Measurements from ENCODE around the gene FSTL4. TPM values are rescaled to one million over a fixed set of nuclear protein-coding genes. Genes with fewer than 3 reads are reported as not detected.

The FSTL4 gene
- polyA plus RNA-seq, 3 donors: 0.11 to 0.72 TPM; not detected in 1

DNA sequence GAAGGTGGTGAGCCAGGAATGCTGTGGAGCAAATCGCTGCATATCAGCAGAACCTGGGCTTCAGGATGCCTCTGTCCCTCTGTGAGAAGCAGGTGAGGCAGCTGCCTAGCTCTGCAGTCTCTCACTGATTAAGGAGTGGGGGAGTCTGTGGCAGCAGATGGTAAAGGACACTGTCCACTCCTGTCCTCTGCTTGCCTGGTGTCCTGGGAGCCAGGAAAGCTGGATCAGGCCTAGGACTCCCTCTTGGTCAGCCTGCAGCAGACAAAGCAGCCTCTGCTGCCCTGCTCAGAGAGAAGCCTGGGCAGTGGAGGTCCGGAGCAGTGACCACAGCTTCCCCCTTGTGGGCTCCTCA, 345.8 kb downstream of the FSTL4 start:
- no peak overlapping the region for H3K27ac ChIP-seq (ENCODE audit: low read depth, low read length)
- 72 to 86% (median 77%) methylated on average over 2 of the region's 2 CpGs for WGBS, 3 donors

DNA sequence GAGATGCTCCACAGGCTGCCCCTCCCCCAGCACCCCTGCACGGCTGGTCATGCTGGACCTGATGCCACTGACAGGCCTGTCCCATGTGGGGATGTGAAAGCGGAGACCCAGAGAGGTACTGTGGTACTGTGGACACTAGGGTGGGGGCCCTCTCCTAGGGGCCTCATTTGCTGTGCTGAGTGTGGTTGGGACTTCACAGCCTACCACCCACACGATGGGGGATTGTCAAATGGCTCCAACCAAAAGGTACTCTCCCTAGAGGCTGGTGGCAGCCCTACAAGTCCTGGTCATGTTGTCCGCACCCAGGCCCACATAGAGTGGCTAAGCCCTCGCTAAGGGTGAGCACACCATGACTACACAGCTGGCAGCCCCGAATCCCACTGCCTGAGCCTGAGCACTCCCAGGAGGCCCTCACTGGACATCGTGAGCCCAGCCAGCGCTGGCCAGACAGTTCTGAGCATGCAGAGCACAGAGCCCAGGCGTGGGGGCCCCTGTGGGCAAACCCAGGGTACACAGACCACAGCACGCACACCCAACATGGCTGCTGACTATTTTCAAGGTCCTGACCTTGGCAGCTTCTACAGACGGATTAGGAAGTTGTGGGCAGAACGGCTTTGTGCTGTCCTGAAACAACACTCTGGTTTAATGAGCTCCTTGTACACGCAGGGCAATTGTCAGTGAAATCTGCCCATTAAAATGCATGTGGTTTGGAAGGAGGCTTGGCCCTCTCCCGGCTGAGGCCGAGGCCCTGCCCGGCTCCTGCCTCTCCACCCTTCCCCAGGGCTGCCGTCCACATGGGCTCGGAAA, 346.4 kb downstream of the FSTL4 start:
- 66 to 76% (median 70%) methylated on average over 18 of the region's 18 CpGs for WGBS, 3 donors
- H3K27ac ChIP-seq (ENCODE audit: low read depth, low read length): no peak overlapping the region

DNA sequence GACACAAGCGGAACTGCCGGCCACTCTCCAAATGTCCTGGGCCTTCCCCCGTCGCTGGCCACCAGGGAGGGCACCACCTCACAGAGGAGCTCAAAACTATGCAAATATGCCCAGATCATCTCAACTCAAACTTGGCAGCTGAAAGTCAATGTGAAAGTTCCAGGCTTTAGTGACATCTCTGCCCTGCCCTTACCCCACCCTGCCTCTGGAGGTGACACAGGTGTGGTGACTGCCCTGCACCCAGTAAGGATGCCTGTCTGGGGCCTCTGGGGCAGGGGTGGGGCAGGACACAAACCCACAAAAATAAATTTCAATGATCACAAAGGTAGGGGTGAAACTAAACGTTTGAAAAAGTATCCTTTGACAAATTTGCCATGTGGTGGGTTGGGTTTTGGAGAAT, 347.1 kb downstream of the FSTL4 start:
- WGBS, 3 donors: 85 to 88% (median 86%) methylated on average over 5 of the region's 5 CpGs
- H3K27ac ChIP-seq (ENCODE audit: low read depth, low read length): no peak overlapping the region

DNA sequence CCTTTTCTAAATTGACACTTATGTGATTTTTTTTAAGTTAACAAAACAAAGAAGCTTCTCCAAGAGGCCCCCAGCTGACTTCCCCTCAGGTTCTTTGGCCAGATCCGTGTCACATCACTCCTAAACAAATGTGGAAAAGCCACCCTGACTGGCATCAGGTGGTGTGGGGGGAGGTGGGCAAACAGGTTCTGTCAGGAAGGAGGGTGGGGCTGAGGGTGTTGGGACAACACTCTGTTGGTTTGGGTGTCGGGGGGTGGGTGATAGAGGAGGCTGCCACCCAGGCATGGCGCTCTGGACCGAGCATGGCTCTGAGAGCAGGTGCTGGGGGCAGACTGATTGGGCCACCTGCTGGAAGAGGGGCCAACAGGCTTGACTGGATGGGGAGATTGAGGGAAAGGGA, 349.7 kb downstream of the FSTL4 start:
- H3K27ac ChIP-seq (ENCODE audit: low read depth, low read length): no peak overlapping the region
- WGBS, 3 donors: 77 to 85% (median 82%) methylated on average over 4 of the region's 4 CpGs

DNA sequence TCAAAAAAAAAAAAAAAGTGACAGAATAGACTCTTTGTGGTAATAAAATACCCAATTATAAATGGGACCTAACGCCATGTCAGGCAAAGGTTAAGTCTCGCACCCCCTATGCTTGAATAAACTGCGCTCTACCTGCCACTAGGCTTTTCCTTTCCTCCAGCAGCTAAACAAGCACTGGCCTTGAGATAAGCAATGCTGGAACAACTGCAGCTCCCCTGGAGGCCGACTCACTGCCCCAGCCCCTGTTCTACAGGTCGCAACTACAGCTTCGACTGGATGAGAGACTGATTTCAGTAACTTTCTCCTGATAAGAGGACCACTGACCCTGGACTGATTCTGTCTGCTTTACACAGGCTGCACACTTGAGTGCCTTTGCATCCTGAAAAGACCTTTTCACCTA, 350.3 kb downstream of the FSTL4 start:
- H3K27ac ChIP-seq (ENCODE audit: low read depth, low read length): no peak overlapping the region
- WGBS, 3 donors: 39 to 86% (median 83%) methylated on average over 6 of the region's 6 CpGs

DNA sequence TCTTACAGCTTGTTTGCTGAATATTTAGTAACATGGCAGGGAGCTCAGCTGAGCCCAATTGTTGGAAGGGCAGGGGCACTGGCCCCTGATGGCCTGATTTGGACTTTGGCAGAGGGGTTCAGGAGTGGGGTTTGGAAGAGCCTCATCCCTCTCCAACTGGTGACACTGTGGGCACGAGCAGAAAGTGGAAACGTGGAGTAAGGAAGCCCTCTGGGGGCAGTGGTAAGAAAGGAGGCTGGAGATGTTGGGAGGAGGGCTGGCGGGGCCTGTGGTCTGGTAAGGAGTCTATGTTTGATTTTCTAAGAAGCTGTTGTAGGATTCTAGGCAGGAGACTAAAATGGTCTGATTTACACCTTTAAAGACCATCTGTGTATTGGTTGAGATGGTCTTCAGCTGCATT, 351.6 kb downstream of the FSTL4 start:
- H3K27ac ChIP-seq (ENCODE audit: low read depth, low read length): no peak overlapping the region
- 58 to 81% (median 64%) methylated on average over 3 of the region's 3 CpGs for WGBS, 3 donors

DNA sequence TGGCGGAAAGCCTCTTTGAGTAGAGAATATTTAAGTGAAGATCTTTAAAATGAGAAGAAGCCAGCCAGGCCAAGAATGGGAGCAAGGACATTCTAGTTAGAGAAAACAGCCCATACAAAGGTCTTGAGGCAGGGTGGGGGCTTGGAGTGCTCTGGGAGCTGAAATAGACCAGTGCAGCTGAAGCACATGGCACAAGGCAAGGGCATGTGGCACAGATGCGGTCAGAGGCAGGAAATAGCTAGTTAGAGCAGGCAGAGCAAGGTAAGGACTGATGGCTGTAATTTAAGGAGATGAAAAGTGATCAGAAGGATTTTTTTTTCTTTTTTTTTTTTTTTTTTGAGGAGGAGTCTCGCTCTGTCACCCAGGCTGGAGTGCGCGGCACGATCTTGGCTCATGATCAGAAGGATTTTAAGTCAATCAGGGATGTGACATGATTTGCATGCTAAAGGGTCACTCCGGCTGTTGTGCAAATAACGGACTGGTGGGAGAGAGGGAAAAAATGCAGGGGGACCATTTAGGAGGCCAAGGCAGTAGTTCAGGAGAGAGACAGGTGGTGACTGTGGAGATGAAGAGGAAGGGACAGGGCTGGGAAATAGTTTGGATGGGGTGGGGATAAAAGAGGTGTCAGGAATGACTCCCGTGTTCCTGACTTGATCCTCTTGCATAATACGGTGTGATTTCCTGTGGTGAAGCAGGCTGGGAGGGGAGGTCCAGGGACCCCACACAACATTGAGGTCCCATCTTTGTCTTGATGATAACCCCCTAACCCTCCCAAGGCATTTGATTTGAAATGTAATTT, 352.9 kb downstream of the FSTL4 start:
- WGBS, 3 donors: 57 to 81% (median 77%) methylated on average over 10 of the region's 10 CpGs
- no peak overlapping the region for H3K27ac ChIP-seq (ENCODE audit: low read depth, low read length)

DNA sequence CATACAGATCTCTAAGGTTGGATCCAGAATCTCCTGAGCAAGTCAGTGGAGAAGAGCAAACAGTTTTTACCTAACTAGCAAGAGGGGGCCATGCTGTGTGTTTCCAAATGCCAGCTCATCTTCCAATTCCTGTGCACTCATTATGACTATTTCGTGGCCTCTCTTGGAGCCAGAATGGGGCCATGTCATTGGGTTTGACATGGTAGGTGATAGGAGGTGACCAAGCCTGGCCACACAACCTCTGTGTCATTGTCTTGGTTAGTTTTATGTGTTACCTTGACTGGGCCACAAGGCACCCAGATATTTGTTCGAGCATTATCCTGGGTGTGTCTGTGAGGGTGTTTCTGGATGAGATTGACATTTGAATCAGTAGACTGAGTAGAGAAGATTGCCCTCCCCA, 354.4 kb downstream of the FSTL4 start:
- no peak overlapping the region for H3K27ac ChIP-seq (ENCODE audit: low read depth, low read length)
- WGBS, 3 donors: 92 to 100% (median 94%) methylated on average over 2 of the region's 2 CpGs

DNA sequence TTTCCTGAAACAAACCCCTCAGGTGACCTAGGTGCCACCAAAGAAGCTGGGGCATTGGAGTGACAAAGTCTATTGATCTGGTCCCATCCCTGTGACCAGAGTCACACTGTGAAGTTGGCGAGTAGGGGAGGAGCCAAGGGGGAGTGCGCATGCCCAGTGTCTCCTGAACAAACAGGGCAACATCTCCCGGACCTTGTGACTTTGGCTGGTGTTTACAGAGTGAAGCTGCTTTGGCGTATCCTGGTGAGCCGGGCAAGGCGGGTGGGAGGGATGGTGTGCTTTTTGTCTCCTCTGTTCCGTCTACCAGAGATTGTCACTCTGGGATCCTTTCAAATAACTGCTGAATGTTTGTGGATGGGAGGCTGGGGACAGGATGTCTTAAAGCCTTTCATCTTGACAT, 356.1 kb downstream of the FSTL4 start:
- H3K27ac ChIP-seq (ENCODE audit: low read depth, low read length): no peak overlapping the region
- WGBS, 3 donors: 76 to 92% (median 83%) methylated on average over 7 of the region's 7 CpGs

DNA sequence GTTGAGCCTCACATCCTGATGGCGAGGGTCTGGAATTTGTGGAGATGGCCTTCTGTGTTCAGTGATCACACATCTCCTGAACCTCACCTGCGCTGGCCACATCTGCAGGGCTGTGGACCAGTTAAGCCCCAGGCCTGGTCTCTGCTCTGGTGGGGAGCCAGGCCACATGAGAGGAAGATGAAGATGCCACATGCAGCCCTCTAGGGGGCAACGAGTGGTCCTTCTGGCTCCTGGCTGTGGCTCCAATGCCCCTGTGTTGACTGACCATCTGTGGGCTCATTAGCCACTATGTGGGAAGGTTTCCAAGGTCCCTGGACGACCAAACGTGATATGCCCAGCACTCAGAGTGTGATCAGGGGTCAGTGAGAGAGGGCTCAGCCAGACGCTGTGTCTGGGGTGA, 357.5 kb downstream of the FSTL4 start:
- 79 to 81% (median 80%) methylated on average over 6 of the region's 6 CpGs for WGBS, 3 donors
- no peak overlapping the region for H3K27ac ChIP-seq (ENCODE audit: low read depth, low read length)

DNA sequence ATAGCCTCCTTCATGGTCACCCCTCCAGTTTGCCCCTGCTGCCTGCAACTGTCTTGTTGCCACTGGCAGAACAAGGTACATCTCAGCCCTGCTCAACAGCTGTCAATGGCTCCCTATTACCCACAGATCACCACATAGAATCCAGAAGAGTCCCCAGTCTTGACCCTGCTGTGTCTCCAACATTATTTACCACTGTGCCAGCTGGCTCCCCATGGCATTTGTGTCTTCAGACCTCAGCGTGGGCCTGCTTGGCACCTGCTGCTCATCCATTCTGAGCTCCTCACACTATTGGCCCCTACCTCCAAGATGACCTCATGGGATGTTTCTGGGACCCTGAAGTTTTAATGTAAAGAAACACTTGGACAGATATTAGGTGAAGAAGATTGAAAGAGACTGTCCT, 358.7 kb downstream of the FSTL4 start:
- 92 to 94% (median 93%) methylated on average over 1 of the region's 1 CpG for WGBS, 3 donors
- H3K27ac ChIP-seq (ENCODE audit: low read depth, low read length): no peak overlapping the region

DNA sequence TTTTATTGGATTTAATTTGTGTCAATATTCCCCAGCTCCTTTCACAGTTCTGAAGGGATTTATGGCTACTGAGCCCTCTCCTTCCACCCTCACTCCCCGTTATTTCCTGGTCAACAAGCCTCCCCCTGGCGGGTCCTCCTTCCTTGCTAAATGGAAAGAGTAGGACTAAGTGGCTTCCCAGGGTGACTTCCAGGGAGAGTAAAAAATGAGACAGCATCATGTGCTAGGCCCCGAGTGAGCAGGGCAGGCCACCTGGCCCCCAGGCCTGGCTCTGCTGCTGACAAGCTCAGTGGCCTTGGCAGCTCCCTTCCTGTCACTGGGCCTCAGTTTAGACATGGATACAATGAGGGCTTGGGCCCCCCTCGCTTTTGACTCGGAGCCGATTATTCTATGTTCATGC, 359.3 kb downstream of the FSTL4 start:
- H3K27ac ChIP-seq (ENCODE audit: low read depth, low read length): no peak overlapping the region
- WGBS, 3 donors: 88 to 91% (median 89%) methylated on average over 6 of the region's 6 CpGs

DNA sequence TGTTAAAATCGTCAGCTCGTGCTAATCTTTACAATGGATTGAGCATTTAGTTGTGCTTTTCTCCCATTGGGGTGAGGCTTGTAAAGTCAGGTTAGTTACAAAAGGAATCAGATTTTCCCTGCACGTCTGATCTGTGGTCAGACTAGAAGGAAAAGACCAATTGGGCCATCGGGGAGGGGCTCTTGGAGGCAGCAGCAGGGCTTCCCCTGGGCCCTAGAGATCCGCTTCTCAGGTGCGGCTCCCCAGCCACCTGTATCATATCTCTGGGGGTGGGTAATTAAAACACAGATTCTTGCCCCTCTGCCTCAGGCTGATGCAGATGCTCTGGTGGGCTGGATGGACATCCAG, 360.2 kb downstream of the FSTL4 start:
- no peak overlapping the region for H3K27ac ChIP-seq (ENCODE audit: low read depth, low read length)
- WGBS, 3 donors: 52 to 78% (median 56%) methylated on average over 6 of the region's 6 CpGs

DNA sequence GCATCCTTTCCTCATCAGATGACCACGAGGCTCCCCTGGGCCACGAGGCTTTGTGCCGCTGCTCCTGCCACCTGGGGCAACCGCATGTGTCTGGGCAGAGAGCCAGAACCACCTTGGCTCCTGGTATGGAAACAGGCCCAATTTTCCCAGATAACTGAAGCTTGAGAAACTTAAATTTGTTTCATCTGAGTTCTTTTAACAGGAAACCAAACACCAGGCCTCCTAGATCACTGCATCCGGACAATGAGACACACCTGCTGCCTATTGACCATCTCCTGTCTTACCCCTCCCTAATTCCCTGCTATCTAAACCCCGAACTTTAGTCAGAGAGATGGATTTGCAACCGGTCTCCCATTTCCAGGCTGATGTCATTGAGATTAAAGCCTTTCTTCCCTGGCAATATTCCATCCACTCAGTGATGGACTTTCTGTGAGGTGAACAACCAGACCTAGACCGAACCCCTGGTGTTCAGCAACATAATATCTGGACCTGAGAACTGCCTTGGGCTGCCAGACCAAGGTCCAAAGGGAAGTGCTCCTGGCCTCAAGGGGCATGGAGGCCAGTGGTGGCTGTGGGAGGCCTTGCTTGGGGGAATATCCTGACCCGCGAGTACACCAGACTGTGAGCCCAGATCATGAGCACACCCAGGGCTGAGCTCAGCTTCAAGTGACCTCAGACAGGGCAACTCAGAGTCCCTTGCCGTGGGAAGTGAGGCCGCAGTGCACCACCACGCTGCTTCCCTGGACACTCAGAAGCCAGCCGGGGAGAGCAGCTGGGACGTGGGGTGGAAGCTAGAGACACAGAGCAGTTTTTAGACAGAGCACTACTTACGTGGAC, 360.8 kb downstream of the FSTL4 start:
- WGBS, 3 donors: 61 to 73% (median 69%) methylated on average over 16 of the region's 16 CpGs
- H3K27ac ChIP-seq (ENCODE audit: low read depth, low read length): no peak overlapping the region

DNA sequence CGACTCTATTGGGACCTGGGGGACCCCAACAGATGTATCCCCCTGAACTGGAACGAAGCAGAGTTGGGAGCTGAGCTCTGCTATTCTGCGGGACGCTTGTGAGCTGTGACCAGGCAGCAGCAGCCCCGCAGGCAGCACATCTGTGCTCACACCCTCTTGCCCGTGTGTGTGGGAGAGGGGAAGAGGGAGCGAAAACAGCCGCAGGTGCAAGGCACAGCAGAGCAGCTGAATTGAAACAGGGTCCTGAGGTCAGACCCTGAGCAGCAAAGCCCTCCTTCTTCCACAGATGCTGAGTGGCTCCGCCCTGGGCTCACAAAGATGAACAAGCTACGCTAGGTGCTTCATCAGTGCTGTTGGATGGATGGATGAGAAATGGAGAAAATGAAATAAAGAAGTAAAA, 361.8 kb downstream of the FSTL4 start:
- no peak overlapping the region for H3K27ac ChIP-seq (ENCODE audit: low read depth, low read length)
- 84 to 90% (median 88%) methylated on average over 10 of the region's 10 CpGs for WGBS, 3 donors

DNA sequence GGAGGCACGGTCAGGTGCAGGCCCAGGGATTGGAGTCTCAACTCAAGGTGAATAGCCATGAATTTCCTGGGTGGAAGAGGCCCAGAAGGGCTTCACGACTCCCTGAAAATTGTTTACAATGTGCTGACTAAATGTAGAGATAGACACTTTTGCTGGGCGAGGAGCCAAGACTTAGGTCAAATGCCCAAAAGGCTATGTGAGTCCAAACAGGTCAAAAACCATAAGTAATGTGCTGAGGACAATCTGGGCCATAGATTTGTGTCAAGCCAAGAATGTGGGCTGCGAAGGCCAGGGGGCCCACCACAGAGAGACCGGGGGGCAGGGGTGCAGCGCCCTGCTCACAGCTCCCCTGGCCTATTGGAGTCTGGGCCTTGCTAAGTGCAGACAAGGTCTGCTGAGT, 362.7 kb downstream of the FSTL4 start:
- WGBS, 3 donors: 82 to 84% (median 84%) methylated on average over 6 of the region's 6 CpGs

DNA sequence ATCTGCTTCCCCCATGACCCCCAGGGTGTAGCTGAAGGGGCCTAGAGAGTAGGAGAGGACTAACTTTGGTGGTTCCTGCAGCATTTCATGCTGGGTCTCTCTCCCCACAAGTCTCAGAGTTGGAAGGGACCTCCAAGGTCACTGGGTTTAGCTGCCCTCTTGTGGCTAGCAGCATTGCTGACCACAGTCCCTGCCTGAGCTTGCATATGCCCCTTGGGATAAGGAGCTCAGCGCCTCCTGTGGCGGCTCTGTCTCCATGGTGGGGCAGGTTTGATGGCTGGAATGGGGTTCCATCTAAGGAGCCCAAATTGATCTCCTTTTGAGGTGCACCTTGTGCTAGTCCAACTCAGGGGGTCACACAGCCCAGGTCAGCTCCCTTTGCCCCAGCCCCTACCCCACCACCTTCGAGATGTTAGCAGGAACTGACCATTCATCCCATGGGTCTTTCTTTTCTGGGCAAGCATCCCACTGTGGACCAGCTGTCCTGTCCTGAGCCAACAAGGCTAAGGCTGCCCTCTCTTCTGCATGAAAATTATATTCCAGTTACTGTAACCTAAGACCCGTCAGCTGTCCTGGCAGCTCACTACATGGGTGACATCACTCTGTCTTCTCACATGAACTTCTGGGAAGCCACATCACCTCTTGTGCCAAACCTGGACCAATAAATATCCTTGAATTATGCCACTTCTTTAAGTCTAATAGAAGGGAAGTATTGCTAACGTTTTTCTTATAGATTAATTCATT, 364.3 kb downstream of the FSTL4 start:
- 54 to 77% (median 77%) methylated on average over 5 of the region's 5 CpGs for WGBS, 3 donors
- H3K27ac ChIP-seq (ENCODE audit: low read depth, low read length): no peak overlapping the region

More for the DNA sequence above, 362.7 kb downstream of the FSTL4 start:
- no peak overlapping the region for H3K27ac ChIP-seq (ENCODE audit: low read depth, low read length)

DNA sequence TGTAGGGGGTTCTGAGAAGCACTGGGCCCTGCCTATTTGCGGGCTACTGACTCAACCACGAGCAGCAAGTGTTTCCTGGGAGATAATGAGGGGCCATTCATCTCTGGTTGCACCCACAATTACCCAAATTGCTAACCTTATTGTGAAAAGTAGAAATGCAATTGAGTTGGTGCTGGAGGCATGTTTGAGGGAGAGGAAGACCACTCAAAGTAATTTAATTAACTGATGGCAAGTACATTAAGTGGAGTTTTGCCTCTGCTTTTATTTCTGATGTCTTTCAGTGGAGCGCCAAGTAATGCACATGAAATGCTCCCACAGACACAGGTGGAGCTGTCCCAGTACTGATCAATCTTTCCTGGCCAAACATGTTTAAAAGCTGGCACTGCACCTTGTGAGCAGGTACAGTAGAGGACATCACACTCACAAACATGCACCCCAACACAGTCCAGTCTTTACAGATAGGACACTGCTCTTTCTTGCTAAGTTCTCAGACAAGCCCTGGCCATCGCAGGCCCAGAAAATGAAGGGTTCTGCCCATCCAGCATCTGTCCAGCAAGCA, 365.1 kb downstream of the FSTL4 start:
- WGBS, 3 donors: 81 to 86% (median 83%) methylated on average over 4 of the region's 4 CpGs
- no peak overlapping the region for H3K27ac ChIP-seq (ENCODE audit: low read depth, low read length)

Measured in adipose tissue (tissue), 3 donors.